HepG2 (cell line): ENCODE data around the gene CEBPB. TPM values are rescaled to one million over a fixed set of nuclear protein-coding genes. Genes with fewer than 3 reads are reported as not detected.

ENCODE experiments used
- ELF3 ChIP-seq: IDR thresholded peaks from 2 replicates; pipeline ENCODE4 v1.6.1; 2016; ENCODE audit warnings: missing genetic modification reagents, missing compliant biosample characterization
- FOSL2 ChIP-seq: sonication (generic); formaldehyde crosslinking; IDR thresholded peaks from 2 replicates; pipeline ENCODE4 v1.4.0; 2020; ENCODE audit warnings: missing genetic modification reagents
- FOXA1 ChIP-seq, 2 experiments: fragments of 450-650 bp in 1 of 2; sonication (generic) in 1 of 2; formaldehyde crosslinking in 1 of 2; IDR thresholded peaks; 2 replicates each; pipeline versions ENCODE4 v1.4.0 to v1.6.1; 2016 to 2020; ENCODE audit warnings: missing genetic modification reagents in 1 of 2
- FOXJ3 ChIP-seq: sonication (generic); formaldehyde crosslinking; IDR thresholded peaks from 2 replicates; pipeline ENCODE4 v1.4.0; 2020; ENCODE audit warnings: missing genetic modification reagents, mild to moderate bottlenecking, borderline replicate concordance
- GRHL1 ChIP-seq: sonication (generic); formaldehyde crosslinking; conservative IDR thresholded peaks from 2 replicates; pipeline ENCODE4 v1.8.0; 2022; ENCODE audit warnings: missing genetic modification reagents
- HBP1 ChIP-seq: IDR thresholded peaks from 2 replicates; pipeline ENCODE4 v1.6.1; 2016; ENCODE audit warnings: low read depth, control low read depth
- MTA1 ChIP-seq: sonication (generic); formaldehyde crosslinking; IDR thresholded peaks from 2 replicates; pipeline ENCODE4 v1.4.0; 2020; ENCODE audit warnings: missing genetic modification reagents, mild to moderate bottlenecking, borderline replicate concordance
- ZBTB25 ChIP-seq: IDR thresholded peaks from 2 replicates; pipeline ENCODE4 v1.6.1; 2018; ENCODE audit warnings: missing genetic modification reagents
- ZBTB40 ChIP-seq, 2 experiments: fragments of 450-650 bp in 1 of 2; sonication (generic) in 1 of 2; formaldehyde crosslinking in 1 of 2; IDR thresholded peaks; 2 replicates each; pipeline versions ENCODE4 v1.6.1 to v1.8.0; 2016 to 2022; ENCODE audit warnings: antibody characterized with exemption in 1 of 2, mild to moderate bottlenecking in 1 of 2, missing genetic modification reagents in 1 of 2
- ZNF225 ChIP-seq: sonication (generic); formaldehyde crosslinking; IDR thresholded peaks from 2 replicates; pipeline ENCODE4 v1.4.0; 2020; ENCODE audit warnings: mild to moderate bottlenecking, missing genetic modification reagents
- ZNF484 ChIP-seq: sonication (generic); formaldehyde crosslinking; IDR thresholded peaks from 2 replicates; pipeline ENCODE4 v1.5.1; 2020; ENCODE audit warnings: mild to moderate bottlenecking, low read depth, missing genetic modification reagents, borderline replicate concordance
- ZSCAN5A ChIP-seq: sonication (generic); formaldehyde crosslinking; IDR thresholded peaks from 2 replicates; pipeline ENCODE4 v1.8.0; 2022; ENCODE audit warnings: mild to moderate bottlenecking, missing genetic modification reagents, borderline replicate concordance
- polyA plus RNA-seq, 8 experiments: library from polyadenylated mRNA; depleted of rRNA in 3 of 8; stranded (reverse) in 7 of 8; unstranded in 1 of 8; fragments of >200 nt; fragmentation: Illumina TruSeq in 4 of 8; extraction: Trizol in 4 of 8; gene quantifications; 2 replicates each; pipeline versions ENCODE4 v1.2.1 to v1.2.3, GENCODE V29; 2011 to 2016; ENCODE audit warnings: low read depth in 4 of 8, missing spikeins in 1 of 8, mixed read lengths in 1 of 8; ENCODE audit not compliant: insufficient read depth in 1 of 8
- total RNA-seq, 5 experiments: library from RNA; depleted of rRNA; stranded (reverse); fragments of >200 nt; fragmentation: Illumina TruSeq; extraction: Trizol; gene quantifications; 2 replicates each; pipeline ENCODE4 v1.2.3, GENCODE V29; 2016; ENCODE audit warnings: low read depth in 1 of 5

The CEBPB gene
- total and polyA plus RNA-seq, 2 of the 13 experiments (the other 11 are each of a cell fraction or from before 2014, with no cell fraction given): 18.5 to 28.2 TPM

- TF ChIP-seq ZBTB40 (IDR thresholded peaks at IDR 0.05): no peak
- TF ChIP-seq ZBTB40 (CRISPR knock-in tag; IDR thresholded peaks at IDR 0.05): peak; percentile 23; the same call in 1 of the 2 replicates
- peak; percentile 99 for TF ChIP-seq ZBTB25 (CRISPR knock-in tag)
- no peak for TF ChIP-seq FOXA1 (IDR thresholded peaks at IDR 0.05)
- no peak; the same call in 1 of the 2 replicates for TF ChIP-seq FOXA1 (CRISPR knock-in tag; IDR thresholded peaks at IDR 0.05)
- TF ChIP-seq ZNF225 (CRISPR knock-in tag): peak; percentile 70; the same call in 1 of the 2 replicates
- TF ChIP-seq ZNF484 (CRISPR knock-in tag): no peak
- peak; percentile 82 for TF ChIP-seq ELF3 (CRISPR knock-in tag)
- no peak for TF ChIP-seq ZSCAN5A (CRISPR knock-in tag)
- TF ChIP-seq MTA1: peak; percentile 100
- peak; percentile 92 for TF ChIP-seq FOSL2 (CRISPR knock-in tag)
- peak; percentile 92; the same call in 1 of the 2 replicates for TF ChIP-seq HBP1
- TF ChIP-seq FOXJ3 (CRISPR knock-in tag): peak; percentile 65; the same call in 1 of the 2 replicates
- TF ChIP-seq GRHL1 (CRISPR knock-in tag): no peak
Measured at GRCh38 chr20:50188879-50189680, 1.6 kb upstream of the CEBPB start (continued).
